Astrocyte of the spinal cord (primary cell): Measurements from ENCODE around the gene KAZN.

Source experiments
- DNase-seq: peaks from one replicate; pipeline ENCODE4 v3.0.0; 2011; ENCODE audit warnings: low read depth, low spot score
- H3K4me3 ChIP-seq: 2 replicates; pipeline ENCODE4 v1.5.1; 2011; ENCODE audit warnings: low read depth, mild to moderate bottlenecking, low read length, moderate library complexity
- CTCF ChIP-seq: IDR thresholded peaks from 2 replicates; pipeline ENCODE4 v1.5.1; 2012; ENCODE audit warnings: low read depth, mild to moderate bottlenecking, low read length, inconsistent platforms
- in situ Hi-C: cut with HindIII; loops from 2 replicates; pipeline ENCODE4 v1.10.0; 2017; ENCODE audit warnings: low sequenced_read_pairs

Gene KAZN

GRCh38 chr1:15000671-15001070 lies 402.2 kb downstream of the KAZN start:
- no peak for DNase-seq
- TF ChIP-seq CTCF, result no peak
- H3K4me3 ChIP-seq, result no peak overlapping the region
- in situ Hi-C loops, result no loop called here

- no peak for TF ChIP-seq CTCF
- H3K4me3 ChIP-seq, result no peak overlapping the region
- DNase-seq, result no peak
- in situ Hi-C loops, result no loop called here
Observed at GRCh38 chr1:15001317-15001915, 402.9 kb downstream of the KAZN start.

- in situ Hi-C loops, result no loop called here
- no peak for DNase-seq
- no peak for TF ChIP-seq CTCF
- no peak overlapping the region for H3K4me3 ChIP-seq
Observed at GRCh38 chr1:15002325-15002724, 403.8 kb downstream of the KAZN start.

GRCh38 chr1:15004396-15004795 lies 405.9 kb downstream of the KAZN start:
- in situ Hi-C loops, result no loop called here
- DNase-seq, result no peak
- TF ChIP-seq CTCF, result no peak
- no peak overlapping the region for H3K4me3 ChIP-seq

- H3K4me3 ChIP-seq, result no peak overlapping the region
- in situ Hi-C loops, result no loop called here
- no peak for TF ChIP-seq CTCF
- DNase-seq, result no peak
Observed at GRCh38 chr1:15005116-15005515, 406.6 kb downstream of the KAZN start.

- no peak overlapping the region for H3K4me3 ChIP-seq
- no peak for TF ChIP-seq CTCF
Observed at GRCh38 chr1:15007368-15007767, 408.9 kb downstream of the KAZN start.

GRCh38 chr1:15007842-15008241 lies 409.4 kb downstream of the KAZN start:
- no peak for TF ChIP-seq CTCF
- no peak for DNase-seq
- in situ Hi-C loops, result no loop called here
- H3K4me3 ChIP-seq, result no peak overlapping the region

More at GRCh38 chr1:15007368-15007767, 408.9 kb downstream of the KAZN start:
- in situ Hi-C loops, result no loop called here
- DNase-seq, result no peak
